GM18505 (cell line): ENCODE data around the gene ILKAP.

Source experiments
- ATAC-seq: cut with Tn5 transposase; IDR thresholded peaks from one replicate; pipeline ENCODE4 v1.9.1; 2021; ENCODE audit not compliant: unreplicated experiment
- POLR2A ChIP-seq: IDR thresholded peaks from 4 replicates; pipeline ENCODE4 v1.6.1; 2011; ENCODE audit warnings: borderline replicate concordance; ENCODE audit not compliant: insufficient read depth, insufficient read length; ENCODE audit errors: extremely low read depth

The ILKAP gene

DNA sequence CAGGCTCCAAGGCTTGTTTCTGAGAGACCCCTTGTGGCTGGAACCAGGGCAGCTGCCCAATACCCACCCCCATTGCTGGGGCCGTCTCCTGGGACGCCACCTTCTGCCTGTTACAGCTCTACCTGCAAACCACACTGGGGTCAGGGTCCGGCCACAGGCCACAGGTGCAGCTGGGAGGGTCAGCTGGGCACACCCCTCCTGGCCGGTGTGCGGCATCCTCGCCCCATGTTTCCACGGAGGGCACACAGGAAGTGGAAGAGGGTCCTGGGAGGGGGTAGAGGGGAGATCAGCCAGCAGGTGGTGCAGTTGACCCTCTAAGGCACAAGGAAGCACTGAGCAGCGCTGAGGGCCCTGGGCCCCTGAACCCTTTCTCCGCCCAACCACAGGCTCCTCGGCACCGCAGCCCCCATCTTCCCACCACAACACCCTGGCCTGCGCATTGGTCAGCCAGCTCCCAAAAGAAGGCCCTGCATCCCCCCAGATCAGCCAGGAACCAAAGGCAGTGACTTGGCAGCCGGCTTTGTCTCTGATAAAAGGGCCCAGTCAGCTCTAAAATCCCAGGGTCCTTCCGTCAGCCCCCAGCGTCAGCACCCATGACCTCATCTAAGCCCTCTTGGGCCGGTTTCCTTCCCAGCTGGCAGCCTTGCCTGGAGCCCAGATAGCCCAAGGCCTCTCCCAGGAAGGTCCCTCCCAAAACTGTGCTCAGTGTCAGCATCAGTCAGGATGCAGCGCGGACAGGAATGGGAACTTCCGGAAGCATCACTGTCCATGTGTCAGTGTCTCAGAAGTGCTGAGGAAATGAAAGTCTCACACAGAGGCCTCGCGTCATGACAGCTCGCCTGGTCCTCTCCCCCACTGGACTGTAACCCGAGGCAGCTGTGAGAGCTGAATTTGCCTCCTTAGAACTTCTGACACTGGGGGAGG, 43.0 kb downstream of the ILKAP start:
- no peak for TF ChIP-seq POLR2A
- no peak for ATAC-seq

- TF ChIP-seq POLR2A, result no peak
- ATAC-seq, result no peak
These were observed 43.8 kb downstream of the ILKAP start for GRCh38 chr2:238159661-238160205.

GRCh38 chr2:238159071-238159539, 44.4 kb downstream of the ILKAP start:
- peak; percentile 34 for ATAC-seq
- TF ChIP-seq POLR2A, result no peak

DNA sequence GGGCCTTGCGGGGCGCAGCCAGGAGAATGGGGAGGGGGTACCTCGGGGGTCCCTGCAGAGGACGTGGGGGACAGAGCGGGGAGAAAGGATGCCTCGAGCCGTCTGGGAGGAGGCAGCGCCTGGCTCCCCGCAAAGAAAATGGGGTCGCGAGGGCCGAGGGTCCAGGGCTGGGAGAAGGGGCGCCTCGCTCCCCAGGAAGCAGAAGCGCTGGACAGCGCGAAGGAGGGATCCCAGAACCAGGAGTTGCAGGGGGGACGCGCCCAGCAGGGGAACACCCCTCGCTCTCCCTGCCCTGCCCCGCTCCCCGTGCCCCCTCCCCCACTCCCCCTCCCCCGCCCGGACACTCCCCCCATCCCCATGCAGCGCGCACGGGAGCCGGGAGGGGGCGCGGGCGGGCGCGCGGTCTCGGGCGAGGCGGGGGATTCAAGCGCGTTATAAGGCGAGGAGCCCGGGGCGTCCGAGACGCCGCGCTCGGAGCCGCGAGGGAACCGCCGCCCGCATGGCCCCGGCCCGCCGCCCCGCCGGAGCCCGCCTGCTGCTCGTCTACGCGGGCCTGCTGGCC, 44.9 kb downstream of the ILKAP start, which contains the start of gene ERFE:
ERFE (plus strand) TSS at position 462 of the 562 bp plus-strand sequence; CDS start at position 500, 38 bp downstream.
- TF ChIP-seq POLR2A, result no peak
- peak; percentile 57 for ATAC-seq

DNA sequence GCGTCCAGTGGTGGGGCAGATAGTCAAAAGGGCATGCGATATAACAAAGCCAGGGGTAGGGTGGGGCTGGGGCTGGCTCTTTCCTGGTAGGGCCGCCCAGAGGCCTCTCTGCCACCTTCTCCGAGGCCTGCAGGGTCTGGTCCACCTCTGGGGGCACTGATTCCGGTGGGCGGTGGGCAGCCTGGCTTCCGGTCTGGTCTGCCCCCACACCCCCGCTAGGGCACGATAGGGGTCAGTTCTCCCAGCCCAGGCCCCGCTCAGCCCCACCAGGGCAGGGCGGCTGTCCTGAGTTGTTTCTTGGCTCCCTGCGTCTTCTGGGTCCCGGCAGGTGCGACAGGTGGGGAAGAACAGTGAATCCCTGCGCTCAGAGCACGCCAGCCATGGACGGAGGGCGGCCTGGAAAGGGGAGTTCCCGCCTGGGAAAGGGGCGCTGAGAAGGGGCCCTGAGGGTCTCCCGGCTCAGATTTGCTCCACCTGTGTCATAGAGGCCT, 45.4 kb downstream of the ILKAP start:
- no peak for ATAC-seq
- TF ChIP-seq POLR2A, result no peak

- TF ChIP-seq POLR2A, result no peak
- ATAC-seq, result no peak
These were observed 45.9 kb downstream of the ILKAP start for GRCh38 chr2:238157506-238158017.

DNA sequence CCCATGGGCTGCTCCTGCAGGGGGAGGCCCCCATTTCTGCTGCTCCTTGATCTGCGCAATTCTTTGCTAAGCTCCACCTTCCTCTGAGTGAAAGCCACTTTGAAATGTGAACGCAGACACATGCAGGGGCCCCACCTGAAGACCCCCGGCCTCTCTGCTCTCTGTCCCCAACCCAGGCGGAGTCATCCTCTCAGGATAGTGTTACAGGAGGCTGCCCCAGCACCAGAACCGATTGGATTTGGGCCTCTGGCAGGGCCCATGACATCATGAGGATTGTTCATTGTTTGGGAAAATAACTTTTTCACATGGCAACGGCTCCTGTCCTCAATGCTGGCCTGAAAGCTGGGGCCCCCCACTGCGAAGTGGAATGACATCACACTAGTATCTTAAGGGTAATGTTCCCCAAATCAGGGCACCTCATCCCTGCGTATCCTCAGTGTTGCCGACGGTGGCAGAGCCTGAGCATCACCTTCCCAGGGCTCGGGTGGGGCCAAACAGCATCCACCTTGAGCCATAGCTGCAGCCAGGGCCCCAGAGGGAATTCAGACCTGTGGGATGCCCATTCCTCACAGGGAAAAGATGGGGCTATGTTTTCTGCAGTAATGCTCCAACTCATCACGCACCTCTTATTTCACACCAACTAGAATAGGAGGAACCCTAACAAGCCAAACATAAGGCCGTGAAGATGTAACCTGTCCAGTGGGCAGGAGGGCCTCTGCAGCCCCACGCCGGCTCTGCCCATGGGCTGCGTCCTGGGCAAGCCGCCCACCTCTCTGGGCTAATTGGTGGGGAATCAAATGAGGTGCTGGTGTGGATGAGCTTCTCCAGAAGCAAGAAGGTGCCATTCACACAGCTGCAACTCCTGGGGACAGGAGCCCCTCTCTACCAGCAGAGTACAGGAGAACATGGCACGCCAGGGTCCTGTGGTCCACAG, 47.5 kb downstream of the ILKAP start:
- no peak for ATAC-seq
- no peak for TF ChIP-seq POLR2A

- no peak for ATAC-seq
- no peak for TF ChIP-seq POLR2A
These were observed 48.3 kb downstream of the ILKAP start for GRCh38 chr2:238155051-238155760.

GRCh38 chr2:238154570-238154969, 48.9 kb downstream of the ILKAP start:
- TF ChIP-seq POLR2A, result no peak
- ATAC-seq, result no peak

DNA sequence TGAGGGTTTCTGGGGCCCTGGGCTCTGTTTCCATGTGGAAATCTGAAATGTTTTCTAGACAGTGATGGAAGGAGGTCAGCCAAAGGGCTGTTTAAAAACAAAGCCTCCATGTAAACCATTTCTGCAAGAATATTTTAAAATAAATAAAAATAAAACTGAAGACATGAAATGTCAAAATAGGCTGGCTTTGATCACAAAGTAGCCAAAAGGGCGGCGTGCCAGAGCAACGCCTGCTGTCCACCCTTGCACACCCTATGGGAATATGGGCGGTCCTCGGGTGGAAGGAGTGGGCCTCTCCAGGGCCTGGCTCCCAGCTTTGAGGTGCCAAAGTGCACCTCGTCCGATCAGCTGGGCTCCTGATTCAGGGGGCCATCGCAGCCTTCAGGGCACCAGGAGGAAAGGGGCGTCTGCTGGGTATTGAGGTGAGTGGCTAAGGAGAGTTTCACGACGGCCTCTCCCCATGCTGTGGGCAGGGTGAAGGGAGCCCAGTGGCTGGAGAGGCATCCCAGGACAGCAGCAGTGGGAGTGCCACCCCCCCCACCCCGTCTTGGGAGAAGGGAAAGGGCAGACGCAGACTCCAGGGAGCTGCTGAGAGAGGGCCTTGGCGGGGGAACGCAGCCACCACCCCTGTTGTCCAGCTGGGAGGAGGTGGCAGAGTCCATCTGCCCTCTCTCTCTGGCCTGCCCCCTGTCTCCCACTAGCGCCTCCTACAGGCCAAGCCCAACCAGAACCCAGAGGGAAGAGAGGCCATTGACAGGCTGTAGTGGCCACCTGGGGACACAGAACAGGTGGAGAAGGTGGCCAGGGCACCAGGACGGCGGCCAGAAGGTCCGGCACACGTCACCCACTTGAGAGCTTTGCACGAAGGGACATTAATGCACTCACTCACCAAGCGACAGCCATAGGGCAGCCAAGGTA, 50.5 kb downstream of the ILKAP start:
- no peak for TF ChIP-seq POLR2A

More for the DNA sequence above, 50.5 kb downstream of the ILKAP start:
- ATAC-seq, result no peak
